Naive thymus-derived CD4-positive, alpha-beta T cell (primary cell): Measurements from ENCODE around the gene FAM217A. TPM values are rescaled to one million over a fixed set of nuclear protein-coding genes. Genes with fewer than 3 reads are reported as not detected.

Source experiments
- ATAC-seq: fragments of 150-1000 bp; cut with Tn5 transposase; 2 replicates; pipeline ENCODE4 v1.10.0; 2021; ENCODE audit warnings: mild to moderate bottlenecking, moderate library complexity
- CTCF ChIA-PET: fragments of 350-600 bp; sonication (Branson Sonifier 250); formaldehyde crosslinking; loops from one replicate; lab custom pipeline; 2021; ENCODE audit warnings: antibody characterized with exemption; lab: Charles Lee
- POLR2A ChIA-PET: fragments of 350-600 bp; sonication (Branson Sonifier 250); formaldehyde crosslinking; loops from one replicate; lab custom pipeline; 2021; ENCODE audit warnings: antibody characterized with exemption, inconsistent platforms; lab: Charles Lee
- DNase-seq, 9 donors: peaks; one replicate each; pipeline versions ENCODE4 v3.0.0 to v3.0.0-alpha.2; 2020 to 2022; ENCODE audit warnings: mixed read lengths in 1 of 9
- H3K27ac ChIP-seq: one replicate; pipeline ENCODE4 v1.7.0; 2013; ENCODE audit warnings: mild to moderate bottlenecking, low read depth, low read length, moderate library complexity
- H3K27me3 ChIP-seq, 2 donors: one replicate each; pipeline ENCODE4 v1.7.0; 2013; ENCODE audit warnings: low read length in 2 of 2, mild to moderate bottlenecking in 2 of 2, moderate library complexity in 2 of 2; ENCODE audit not compliant: control insufficient read depth in 2 of 2, insufficient read depth in 2 of 2
- H3K36me3 ChIP-seq, 3 experiments: 1 replicate in 2 of 3; 2 replicates in 1 of 3; pipeline ENCODE4 v1.7.0; 2013; ENCODE audit warnings: low read length in 3 of 3, mild to moderate bottlenecking in 3 of 3, moderate library complexity in 1 of 3; ENCODE audit not compliant: insufficient read depth in 3 of 3, control insufficient read depth in 2 of 3
- H3K4me1 ChIP-seq, 2 donors: one replicate each; pipeline ENCODE4 v1.7.0; 2013; ENCODE audit warnings: low read length in 2 of 2, mild to moderate bottlenecking in 2 of 2, moderate library complexity in 1 of 2; ENCODE audit not compliant: control insufficient read depth in 2 of 2, insufficient read depth in 2 of 2
- H3K4me3 ChIP-seq: 2 replicates; pipeline ENCODE4 v1.7.0; 2013; ENCODE audit warnings: mild to moderate bottlenecking, low read length
- H3K9me3 ChIP-seq, 3 experiments: 1 replicate in 2 of 3; 2 replicates in 1 of 3; pipeline ENCODE4 v1.7.0; 2013; ENCODE audit warnings: low read length in 3 of 3; ENCODE audit not compliant: control insufficient read depth in 2 of 3
- H3K27ac Mint-ChIP-seq, 9 donors: one replicate each; pipeline ENCODE4 v1.8.0; 2020 to 2022; ENCODE audit warnings: mixed read lengths in 9 of 9, mild to moderate bottlenecking in 8 of 9, moderate library complexity in 5 of 9, inconsistent platforms in 2 of 9
- H3K27me3 Mint-ChIP-seq, 5 donors: one replicate each; pipeline ENCODE4 v1.8.0; 2021 to 2022; ENCODE audit warnings: mixed read lengths in 5 of 5, mild to moderate bottlenecking in 1 of 5
- H3K36me3 Mint-ChIP-seq, 5 donors: one replicate each; pipeline ENCODE4 v1.8.0; 2020 to 2022; ENCODE audit warnings: mixed read lengths in 5 of 5, mild to moderate bottlenecking in 3 of 5, inconsistent platforms in 1 of 5
- H3K4me1 Mint-ChIP-seq, 7 donors: one replicate each; pipeline ENCODE4 v1.8.0; 2020 to 2022; ENCODE audit warnings: mixed read lengths in 7 of 7, mild to moderate bottlenecking in 3 of 7, inconsistent platforms in 1 of 7
- H3K4me3 Mint-ChIP-seq, 10 donors: one replicate each; pipeline ENCODE4 v1.8.0; 2020 to 2022; ENCODE audit warnings: mild to moderate bottlenecking in 10 of 10, mixed read lengths in 10 of 10, moderate library complexity in 6 of 10, inconsistent platforms in 2 of 10
- H3K9me3 Mint-ChIP-seq, 11 donors: one replicate each; pipeline ENCODE4 v1.8.0; 2020 to 2022; ENCODE audit warnings: mixed read lengths in 11 of 11, mild to moderate bottlenecking in 4 of 11, inconsistent platforms in 1 of 11, moderate library complexity in 1 of 11
- intact Hi-C, 2 donors: fragments of 100-400 bp; cut with micrococcal nuclease; formaldehyde crosslinking; loops; one replicate each; pipeline ENCODE4 v1.15.1; 2023
- polyA plus RNA-seq, 2 donors: library from polyadenylated mRNA; unstranded; fragments of 300-500 nt; fragmentation: Illumina TruSeq; gene quantifications; one replicate each; pipeline ENCODE4 v1.2.3, GENCODE V29; 2021
- total RNA-seq, 6 experiments: library from RNA in 5 of 6; stranded (reverse) in 5 of 6; gene quantifications; 1 replicate in 5 of 6; 2 replicates in 1 of 6; pipeline ENCODE4 v1.2.3 and lab custom pipeline; 2021 to 2026

FAM217A gene
- total and polyA plus RNA-seq, 7 experiments from 2014 or later, result 0.16 TPM; not detected in 6

DNA sequence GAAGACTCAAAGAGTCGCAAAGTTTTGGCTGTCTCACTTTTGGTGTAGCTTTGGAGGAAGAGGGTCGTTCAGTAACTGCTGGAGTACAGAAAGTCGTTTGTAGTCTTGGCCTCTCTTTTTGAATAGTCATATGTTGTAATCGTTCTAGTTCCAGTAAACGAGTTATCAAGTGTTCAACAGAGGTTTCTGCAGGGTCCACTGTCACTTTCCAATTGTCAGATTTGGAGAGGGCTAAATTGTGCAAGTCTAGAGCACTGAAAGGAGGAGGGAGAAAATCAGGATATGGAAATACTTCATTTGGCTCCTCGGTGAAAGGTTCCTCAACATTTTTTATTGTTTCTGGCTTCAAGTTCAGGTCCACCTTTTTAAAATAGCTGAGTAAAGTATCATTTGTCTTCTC, 9.7 kb downstream of the FAM217A start:
- H3K4me1 ChIP-seq, result no peaks in the 10 kb centered on the region
- POLR2A ChIA-PET, result no interaction called here
- intact Hi-C loops, result no loop called here

DNA sequence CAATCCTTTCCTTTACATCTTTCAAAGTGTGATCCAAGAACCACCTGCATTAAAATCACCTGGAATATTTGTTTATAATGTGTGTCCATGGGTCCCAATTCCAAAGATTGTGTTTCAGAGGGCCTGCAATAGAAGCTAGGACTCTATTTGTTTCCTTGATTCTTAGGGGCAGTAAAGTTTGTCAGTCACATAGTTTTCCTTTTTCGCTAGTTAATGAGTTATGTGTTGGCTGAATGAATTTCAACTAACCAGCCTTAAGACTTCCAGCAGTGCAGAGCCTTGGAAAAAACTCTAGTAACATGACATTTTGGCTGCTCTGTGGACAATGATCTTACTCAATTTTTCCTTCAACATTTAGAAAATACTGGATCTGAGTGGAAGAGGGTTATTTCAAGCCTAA, 11.3 kb downstream of the FAM217A start:
- Mint-ChIP-seq H3K27me3 (no peaks in the 10 kb centered on the region), H3K4me3 (no peak overlapping the region), H3K9me3 (no peaks in the 10 kb centered on the region), H3K36me3 (peaks cover 0 to 21% (median 5%) of the 10 kb centered on the region in 5 donors), H3K27ac (peak overlapping the region in 4 of 9 donors; percentile 9 to 45 (median 24)), H3K4me1 (no peaks in the 10 kb centered on the region)
- Histone ChIP-seq H3K27ac (no peak overlapping the region), H3K4me3 (no peak overlapping the region), H3K4me1 (no peaks in the 10 kb centered on the region), H3K27me3 (no peaks in the 10 kb centered on the region), H3K36me3 (peaks cover 2 to 21% (median 12%) of the 10 kb centered on the region in 3 experiments), H3K9me3 (no peaks in the 10 kb centered on the region)
- CTCF ChIA-PET, result no interaction called here
- intact Hi-C loops, result loop anchor here in 1 of 2 donors (1.0 kb wide), 1 partner anchor 7 kb away; no protein-coding TSS in a partner anchor
- POLR2A ChIA-PET, result interaction anchor here (0.6 kb wide), 1 partner anchor 9 kb away, joined by 3 read pairs; no protein-coding TSS in a partner anchor
- ATAC-seq (no peak), DNase-seq (no peak)

More for the DNA sequence above, 9.7 kb downstream of the FAM217A start:
- Mint-ChIP-seq H3K36me3 (peaks cover 0 to 12% (median 0%) of the 10 kb centered on the region in 5 donors), H3K9me3 (no peaks in the 10 kb centered on the region), H3K27ac (peak overlapping the region in 1 of 9 donors; percentile 26), H3K4me1 (no peaks in the 10 kb centered on the region), H3K4me3 (no peak overlapping the region), H3K27me3 (no peaks in the 10 kb centered on the region)
- no peak for DNase-seq
- no peaks in the 10 kb centered on the region for H3K27me3 ChIP-seq
- H3K27ac ChIP-seq, result no peak overlapping the region
- peaks cover 0 to 11% (median 6%) of the 10 kb centered on the region in 3 experiments for H3K36me3 ChIP-seq
- CTCF ChIA-PET, result no interaction called here
- ATAC-seq, result no peak
- no peak overlapping the region for H3K4me3 ChIP-seq
- no peaks in the 10 kb centered on the region for H3K9me3 ChIP-seq

DNA sequence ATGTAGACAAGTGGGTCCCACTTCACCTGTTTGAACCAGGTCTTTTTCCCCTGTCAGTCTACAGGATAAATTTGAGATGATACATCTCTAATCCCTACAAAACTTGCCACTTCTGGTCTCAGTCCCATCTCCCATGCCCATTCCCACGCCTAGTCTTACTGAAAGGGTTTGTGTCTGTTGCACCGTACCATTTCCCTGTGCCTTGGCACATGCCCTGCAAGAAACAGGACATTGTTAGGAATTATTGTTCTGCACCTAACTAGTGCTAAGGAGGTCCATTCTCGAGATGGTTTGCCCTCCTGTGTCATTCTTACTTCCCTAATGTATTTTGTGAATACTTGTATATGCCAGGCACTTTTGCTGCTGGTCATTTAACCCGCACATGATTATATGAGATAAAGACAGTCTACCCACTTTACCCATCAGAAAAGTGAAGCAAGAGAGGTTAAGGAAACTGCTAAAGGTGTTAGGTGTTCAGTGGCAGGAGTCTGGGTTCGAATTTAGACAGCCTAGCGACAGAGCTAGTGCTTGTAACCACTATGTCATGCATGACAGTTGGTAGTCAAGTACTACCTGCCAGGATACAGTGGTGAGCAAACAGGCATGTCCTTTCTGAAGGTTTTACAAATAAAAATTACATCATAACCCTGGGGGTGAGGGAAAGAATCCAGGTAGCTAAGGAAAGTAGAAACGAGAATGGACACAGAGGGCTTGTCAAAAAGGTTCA, 12.7 kb downstream of the FAM217A start:
- Histone ChIP-seq H3K4me1 (no peaks in the 10 kb centered on the region), H3K36me3 (peaks cover 10 to 35% (median 14%) of the 10 kb centered on the region in 3 experiments), H3K4me3 (no peak overlapping the region), H3K27ac (no peak overlapping the region), H3K9me3 (no peaks in the 10 kb centered on the region), H3K27me3 (no peaks in the 10 kb centered on the region)
- H3K27ac Mint-ChIP-seq, result peak overlapping the region in 7 of 9 donors; percentile 2 to 63 (median 54)
- ATAC-seq (no peak), DNase-seq (no peak)
- no peak overlapping the region for H3K4me3 Mint-ChIP-seq
- ChIA-PET POLR2A (no interaction called here), CTCF (no interaction called here)
- H3K9me3 Mint-ChIP-seq, result no peaks in the 10 kb centered on the region
- H3K4me1 Mint-ChIP-seq, result no peaks in the 10 kb centered on the region
- H3K27me3 Mint-ChIP-seq, result no peaks in the 10 kb centered on the region
- peaks cover 0 to 25% (median 9%) of the 10 kb centered on the region in 5 donors for H3K36me3 Mint-ChIP-seq
- intact Hi-C loops, result no loop called here

DNA sequence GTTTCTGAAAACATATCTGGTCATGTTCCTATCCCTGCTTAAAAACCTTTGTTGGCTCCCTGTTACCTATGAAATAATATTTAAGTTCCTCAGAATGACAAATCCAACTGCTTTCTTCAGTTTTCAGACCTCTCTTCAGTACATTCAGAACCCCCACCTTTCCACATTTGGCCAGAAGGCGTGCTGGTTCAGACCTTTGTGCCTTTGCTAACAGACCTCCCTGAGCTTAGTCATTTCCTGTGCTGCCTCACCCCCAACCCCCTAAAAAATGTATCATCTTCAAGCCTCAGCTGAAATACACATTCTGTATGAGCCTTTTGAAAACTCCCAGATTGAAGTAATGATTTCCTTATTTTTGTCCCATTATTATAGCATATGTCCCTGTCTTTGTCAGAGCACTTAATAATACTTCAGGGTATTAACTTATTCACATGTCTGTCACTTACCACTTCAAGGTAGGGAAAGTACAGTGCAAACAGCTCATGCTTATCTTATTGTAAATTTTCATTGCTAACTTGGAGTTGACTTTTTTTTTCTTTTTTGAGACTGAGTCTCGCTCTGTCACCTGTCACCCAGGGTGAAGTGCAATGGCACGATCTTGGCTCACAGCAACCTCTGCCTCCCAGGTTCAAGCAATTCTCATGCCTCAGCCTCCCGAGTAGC, 19.7 kb downstream of the FAM217A start:
- H3K36me3 ChIP-seq, result peaks cover 24 to 74% (median 28%) of the 10 kb centered on the region in 3 experiments
- H3K9me3 ChIP-seq, result no peaks in the 10 kb centered on the region
- CTCF ChIA-PET, result interaction anchor here (0.7 to 7.0 kb wide), 3 partner anchors 12 to 151 kb away, joined by 3 to 37 read pairs (median 4); no protein-coding TSS in a partner anchor
- H3K4me1 ChIP-seq, result peaks cover 0 to 9% of the 10 kb centered on the region in 2 donors
- H3K36me3 Mint-ChIP-seq, result peaks cover 5 to 40% (median 24%) of the 10 kb centered on the region in 5 donors
- intact Hi-C loops, result loop anchor here (1.0 to 5.0 kb wide), 6 partner anchors 37 to 152 kb away; partner anchors contain the start of gene ECI2 (in 1 of the 2)
- H3K27me3 ChIP-seq, result no peaks in the 10 kb centered on the region
- ATAC-seq, result peak; percentile 80
- POLR2A ChIA-PET, result interaction anchor here (0.6 to 0.7 kb wide), 3 partner anchors 34 to 1201 kb away, joined by 3 to 5 read pairs (median 4); no protein-coding TSS in a partner anchor
- H3K27me3 Mint-ChIP-seq, result no peaks in the 10 kb centered on the region
- H3K4me3 Mint-ChIP-seq, result peak overlapping the region in 4 of 10 donors; percentile 0 to 70 (median 25)
- no peaks in the 10 kb centered on the region for H3K9me3 Mint-ChIP-seq
- H3K27ac ChIP-seq, result peak overlapping the region; percentile 32
- DNase-seq, result peak in 8 of 9 donors; percentile 16 to 50 (median 26)
- H3K27ac Mint-ChIP-seq, result peak overlapping the region; percentile 30 to 89 (median 82)
- H3K4me1 Mint-ChIP-seq, result peaks cover 9 to 40% (median 17%) of the 10 kb centered on the region in 7 donors
- H3K4me3 ChIP-seq, result no peak overlapping the region

DNA sequence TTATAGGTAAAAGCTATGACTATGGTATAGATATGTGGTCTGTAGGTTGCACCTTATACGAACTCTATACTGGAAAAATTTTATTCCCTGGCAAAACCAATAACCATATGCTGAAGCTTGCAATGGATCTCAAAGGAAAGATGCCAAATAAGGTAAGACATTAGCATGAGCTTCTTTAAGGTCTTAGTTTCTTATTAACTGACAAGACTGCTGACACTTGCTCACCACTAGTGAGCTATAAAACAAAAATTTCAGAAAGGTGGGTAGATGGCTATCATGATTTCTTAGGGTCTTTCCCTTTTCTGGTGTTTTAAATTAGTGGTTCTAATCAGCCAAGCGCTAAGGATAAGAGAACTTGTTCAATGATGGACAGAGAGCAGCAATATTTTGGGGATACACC, 21.9 kb downstream of the FAM217A start:
- intact Hi-C loops, result loop anchor here in 1 of 2 donors (5.0 kb wide), 1 partner anchor 35 kb away; a partner anchor contains a TSS

DNA sequence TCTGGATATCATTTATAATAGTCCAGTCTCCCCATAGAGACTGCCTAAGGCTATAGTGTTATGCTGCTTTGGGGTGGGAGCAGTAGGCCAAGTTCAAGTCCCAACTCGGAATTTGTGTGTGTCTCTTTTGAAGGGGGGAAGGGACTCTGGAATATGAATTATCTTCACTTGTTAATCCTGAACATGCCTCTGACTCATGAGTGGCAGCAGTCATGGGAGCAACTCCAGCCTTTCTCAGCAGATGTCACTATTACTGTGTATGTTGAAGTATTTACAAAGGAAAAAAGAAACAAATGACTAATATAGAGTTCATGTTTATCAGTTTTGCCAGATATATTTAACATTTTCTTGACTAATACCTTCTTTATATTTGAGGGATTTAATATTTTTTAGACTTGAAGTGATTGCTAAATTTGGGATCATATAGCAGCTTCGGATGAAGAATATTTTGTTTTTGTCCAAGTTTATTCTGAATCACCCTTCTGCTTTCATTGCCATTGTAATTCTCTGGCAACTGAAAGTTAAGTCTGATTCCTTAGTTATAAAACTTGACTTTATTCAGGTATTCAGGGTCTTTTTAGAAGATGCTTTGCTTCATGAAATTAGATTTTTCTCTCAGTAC, 23.4 kb downstream of the FAM217A start:
- Histone ChIP-seq H3K4me1 (peaks cover 0 to 9% of the 10 kb centered on the region in 2 donors), H3K27ac (no peak overlapping the region), H3K4me3 (no peak overlapping the region), H3K9me3 (no peaks in the 10 kb centered on the region), H3K27me3 (no peaks in the 10 kb centered on the region), H3K36me3 (peaks cover 19 to 76% (median 22%) of the 10 kb centered on the region in 3 experiments)
- peaks cover 9 to 36% (median 17%) of the 10 kb centered on the region in 7 donors for H3K4me1 Mint-ChIP-seq
- no peak overlapping the region for H3K4me3 Mint-ChIP-seq
- H3K9me3 Mint-ChIP-seq, result no peaks in the 10 kb centered on the region
- intact Hi-C loops, result loop anchor here (1.0 to 5.0 kb wide), 4 partner anchors 33 to 155 kb away; a partner anchor contains a TSS
- CTCF ChIA-PET, result interaction anchor here (7.0 kb wide), 1 partner anchor 100 kb away, joined by 37 read pairs; no protein-coding TSS in a partner anchor
- no peak for DNase-seq
- no peaks in the 10 kb centered on the region for H3K27me3 Mint-ChIP-seq
- ATAC-seq, result peak; percentile 25
- POLR2A ChIA-PET, result interaction anchor here (1.0 kb wide), 1 partner anchor 37 kb away, joined by 4 read pairs; no protein-coding TSS in a partner anchor
- peak overlapping the region in 3 of 9 donors; percentile 63 to 82 (median 64) for H3K27ac Mint-ChIP-seq
- H3K36me3 Mint-ChIP-seq, result peaks cover 5 to 45% (median 24%) of the 10 kb centered on the region in 5 donors

More for the DNA sequence above, 21.9 kb downstream of the FAM217A start:
- Histone ChIP-seq H3K27me3 (no peaks in the 10 kb centered on the region), H3K4me3 (no peak overlapping the region), H3K36me3 (peaks cover 19 to 76% (median 27%) of the 10 kb centered on the region in 3 experiments), H3K4me1 (peaks cover 0 to 9% of the 10 kb centered on the region in 2 donors), H3K9me3 (no peaks in the 10 kb centered on the region), H3K27ac (no peak overlapping the region)
- H3K27ac Mint-ChIP-seq, result peak overlapping the region in 5 of 9 donors; percentile 4 to 57 (median 41)
- peaks cover 9 to 40% (median 17%) of the 10 kb centered on the region in 7 donors for H3K4me1 Mint-ChIP-seq
- ATAC-seq, result no peak
- H3K9me3 Mint-ChIP-seq, result no peaks in the 10 kb centered on the region
- ChIA-PET CTCF (interaction anchor here (0.7 to 7.0 kb wide), 5 partner anchors 25 to 754 kb away, joined by 4 to 37 read pairs (median 5); a partner anchor contains a TSS), POLR2A (interaction anchor here (0.7 kb wide), 1 partner anchor 897 kb away, joined by 4 read pairs; no protein-coding TSS in a partner anchor)
- no peaks in the 10 kb centered on the region for H3K27me3 Mint-ChIP-seq
- no peak for DNase-seq
- peaks cover 5 to 44% (median 25%) of the 10 kb centered on the region in 5 donors for H3K36me3 Mint-ChIP-seq
- no peak overlapping the region for H3K4me3 Mint-ChIP-seq
